Measurements from ENCODE around the gene SESN2.
"Not testable (repeated sequence)": the region's sequence is repeated elsewhere in the genome, so short reads cannot be mapped to it uniquely, and the experiment has no call there.

The SESN2 gene

GRCh38 chr1:28327431-28327830 is 68.1 kb downstream of the SESN2 start:
- not testable (repeated sequence) for DNase-seq

- DNase-seq, result no peak
Observed at GRCh38 chr1:28328228-28328648, 68.9 kb downstream of the SESN2 start.

GRCh38 chr1:28329395-28330153 is 70.3 kb downstream of the SESN2 start:
- DNase-seq, result peak; percentile 54
